ENCODE data around the gene PLD5. TPM values are rescaled to one million over a fixed set of nuclear protein-coding genes. Genes with fewer than 3 reads are reported as not detected.
"Not testable (repeated sequence)": the region's sequence is repeated elsewhere in the genome, so short reads cannot be mapped to it uniquely, and the experiment has no call there.

PLD5 gene
- total and polyA plus RNA-seq, 11 donors = 0.05 to 0.96 (median 0.21) TPM; not detected in 2

GRCh38 chr1:242391896-242392295 lies 132.6 kb downstream of the PLD5 start:
- ATAC-seq = no peak

GRCh38 chr1:242376121-242376520 lies 148.4 kb downstream of the PLD5 start:
- H3K27me3 ChIP-seq; H3K36me3 ChIP-seq; H3K27ac ChIP-seq; DNase-seq; intact Hi-C loops (cut with DNase I); H3K4me3 ChIP-seq; H3K9me3 ChIP-seq; H3K4me1 ChIP-seq; ATAC-seq: not testable (repeated sequence)
- WGBS, 4 donors = 48 to 63% (median 54%) methylated on average over 6 of the region's 6 CpGs

More at GRCh38 chr1:242391896-242392295, 132.6 kb downstream of the PLD5 start:
- TF ChIP-seq POLR2A (IDR thresholded peaks at IDR 0.05) (no peak), CTCF (IDR thresholded peaks at IDR 0.05) (no peak)
- Histone ChIP-seq H3K36me3 (no peaks in the 10 kb centered on the region), H3K4me3 (no peak overlapping the region), H3K4me1 (no peaks in the 10 kb centered on the region), H3K27me3 (no peaks in the 10 kb centered on the region), H3K9me3 (peaks cover 0 to 6% (median 0%) of the 10 kb centered on the region in 12 donors), H3K27ac (no peak overlapping the region)
- DNase-seq = no peak
- intact Hi-C loops (cut with DNase I) = no loop called here

- 39 to 61% (median 49%) methylated on average over 3 of the region's 3 CpGs for WGBS, 4 donors
- H3K27me3 ChIP-seq; H3K4me3 ChIP-seq; H3K36me3 ChIP-seq; DNase-seq; ATAC-seq; H3K4me1 ChIP-seq; H3K9me3 ChIP-seq; intact Hi-C loops (cut with DNase I); H3K27ac ChIP-seq: not testable (repeated sequence)
These were observed 174.1 kb downstream of the PLD5 start for GRCh38 chr1:242350446-242350845.

GRCh38 chr1:242349636-242350035 lies 174.9 kb downstream of the PLD5 start:
- DNase-seq (no peak), ATAC-seq (no peak)
- Histone ChIP-seq H3K4me3 (no peak overlapping the region), H3K4me1 (no peaks in the 10 kb centered on the region), H3K27me3 (no peaks in the 10 kb centered on the region), H3K9me3 (no peaks in the 10 kb centered on the region), H3K27ac (no peak overlapping the region), H3K36me3 (no peaks in the 10 kb centered on the region)
- intact Hi-C loops (cut with DNase I) = no loop called here
- no peak for TF ChIP-seq POLR2A (IDR thresholded peaks at IDR 0.05)
- no peak for TF ChIP-seq CTCF (IDR thresholded peaks at IDR 0.05)
- 40 to 64% (median 57%) methylated on average over 1 of the region's 1 CpG; no CpG with 5 or more reads in 1 of the 4 donors for WGBS, 4 donors

GRCh38 chr1:242330865-242331264 lies 193.6 kb downstream of the PLD5 start:
- H3K27me3 ChIP-seq; H3K4me3 ChIP-seq; H3K9me3 ChIP-seq; intact Hi-C loops (cut with DNase I); DNase-seq; ATAC-seq; H3K36me3 ChIP-seq; H3K4me1 ChIP-seq; H3K27ac ChIP-seq: not testable (repeated sequence)
- WGBS, 4 donors = 31 to 49% (median 37%) methylated on average over 5 of the region's 5 CpGs

GRCh38 chr1:242327381-242327780 lies 197.1 kb downstream of the PLD5 start:
- H3K4me1 ChIP-seq; intact Hi-C loops (cut with DNase I); ATAC-seq; DNase-seq; H3K9me3 ChIP-seq; H3K27me3 ChIP-seq; H3K27ac ChIP-seq; H3K36me3 ChIP-seq; H3K4me3 ChIP-seq: not testable (repeated sequence)

- H3K4me1 ChIP-seq; intact Hi-C loops (cut with DNase I); H3K27me3 ChIP-seq; H3K9me3 ChIP-seq; H3K27ac ChIP-seq; DNase-seq; H3K4me3 ChIP-seq; H3K36me3 ChIP-seq; ATAC-seq: not testable (repeated sequence)
- WGBS, 4 donors = 24 to 38% (median 34%) methylated on average over 7 of the region's 7 CpGs
These were observed 202.5 kb downstream of the PLD5 start for GRCh38 chr1:242321981-242322380.
